H9 (cell line): ENCODE data around the gene EED. TPM values are rescaled to one million over a fixed set of nuclear protein-coding genes. Genes with fewer than 3 reads are reported as not detected.

ENCODE experiments used
- DNase-seq: peaks from one replicate; pipeline ENCODE4 v3.0.0-alpha.2; 2017
- H2AFZ ChIP-seq: one replicate; pipeline ENCODE4 v1.6.1; 2013; ENCODE audit warnings: mild to moderate bottlenecking, low read length, control low read depth, moderate library complexity
- H2AK5ac ChIP-seq: 2 replicates; pipeline ENCODE4 v1.6.1; 2013; ENCODE audit warnings: low read length, control low read depth, mixed read lengths; ENCODE audit not compliant: insufficient read length
- H2BK120ac ChIP-seq: one replicate; pipeline ENCODE4 v1.6.1; 2013; ENCODE audit warnings: low read depth, mild to moderate bottlenecking, low read length, control low read depth, inconsistent platforms; ENCODE audit not compliant: poor library complexity, severe bottlenecking
- H2BK12ac ChIP-seq: 2 replicates; pipeline ENCODE4 v1.6.1; 2013; ENCODE audit warnings: low read length, control low read depth, mixed read lengths, low read depth; ENCODE audit not compliant: insufficient read length
- H2BK15ac ChIP-seq: 2 replicates; pipeline ENCODE4 v1.6.1; 2013; ENCODE audit warnings: low read depth, low read length, control low read depth
- H2BK20ac ChIP-seq: one replicate; pipeline ENCODE4 v1.6.1; 2013; ENCODE audit warnings: low read depth, mild to moderate bottlenecking, low read length, control low read depth, inconsistent platforms; ENCODE audit not compliant: poor library complexity, severe bottlenecking
- H2BK5ac ChIP-seq: 2 replicates; pipeline ENCODE4 v1.6.1; 2013; ENCODE audit warnings: low read length, control low read depth, mixed read lengths; ENCODE audit not compliant: insufficient read length
- H3K14ac ChIP-seq: 2 replicates; pipeline ENCODE4 v1.6.1; 2013; ENCODE audit warnings: low read length, control low read depth; ENCODE audit not compliant: insufficient read depth
- H3K18ac ChIP-seq: 2 replicates; pipeline ENCODE4 v1.6.1; 2013; ENCODE audit warnings: low read depth, mild to moderate bottlenecking, mixed read lengths, low read length, control low read depth; ENCODE audit not compliant: insufficient read length
- H3K23ac ChIP-seq: 2 replicates; pipeline ENCODE4 v1.6.1; 2013; ENCODE audit warnings: low read length, control low read depth, mixed read lengths, low read depth; ENCODE audit not compliant: insufficient read length
- H3K23me2 ChIP-seq: 2 replicates; pipeline ENCODE4 v1.6.1; 2013; ENCODE audit warnings: low read depth, mild to moderate bottlenecking, mixed read lengths, low read length, control low read depth; ENCODE audit not compliant: insufficient read length, poor library complexity, severe bottlenecking
- H3K27ac ChIP-seq: 2 replicates; pipeline ENCODE4 v1.5.1; 2013; ENCODE audit warnings: low read length, control low read depth, mixed read lengths, low read depth; ENCODE audit not compliant: insufficient read length
- H3K27me3 ChIP-seq: 2 replicates; pipeline ENCODE4 v1.6.1; 2013; ENCODE audit warnings: low read length, control low read depth, inconsistent platforms; ENCODE audit not compliant: insufficient read depth
- H3K4ac ChIP-seq: 2 replicates; pipeline ENCODE4 v1.6.1; 2013; ENCODE audit warnings: low read depth, mild to moderate bottlenecking, control low read depth, inconsistent platforms, low read length, moderate library complexity
- H3K4me1 ChIP-seq: 2 replicates; pipeline ENCODE4 v1.6.1; 2013; ENCODE audit warnings: low read length, control low read depth, inconsistent platforms; ENCODE audit not compliant: insufficient read depth
- H3K4me2 ChIP-seq: 2 replicates; pipeline ENCODE4 v1.6.1; 2013; ENCODE audit warnings: low read length, control low read depth, mixed read lengths; ENCODE audit not compliant: insufficient read length, insufficient read depth
- H3K56ac ChIP-seq: 2 replicates; pipeline ENCODE4 v1.6.1; 2013; ENCODE audit warnings: low read depth, mild to moderate bottlenecking, mixed read lengths, low read length, control low read depth; ENCODE audit not compliant: insufficient read length
- H3K79me1 ChIP-seq: 2 replicates; pipeline ENCODE4 v1.6.1; 2013; ENCODE audit warnings: low read depth, mild to moderate bottlenecking, moderate library complexity, low read length, control low read depth, inconsistent platforms; ENCODE audit not compliant: insufficient read depth, poor library complexity, severe bottlenecking
- H3K79me2 ChIP-seq: 2 replicates; pipeline ENCODE4 v1.6.1; 2013; ENCODE audit warnings: low read length, control low read depth, inconsistent platforms; ENCODE audit not compliant: insufficient read depth
- H3K9ac ChIP-seq: 2 replicates; pipeline ENCODE4 v1.6.1; 2013; ENCODE audit warnings: low read length, control low read depth, mixed read lengths; ENCODE audit not compliant: insufficient read length; ENCODE audit errors: extremely low read depth
- H3K9me3 ChIP-seq: one replicate; pipeline ENCODE4 v1.6.1; 2013; ENCODE audit warnings: low read depth, low read length, inconsistent platforms; ENCODE audit not compliant: control insufficient read depth
- H3T11ph ChIP-seq: one replicate; pipeline ENCODE4 v1.6.1; 2013; ENCODE audit warnings: mild to moderate bottlenecking, low read length, control low read depth, inconsistent platforms
- H4K20me1 ChIP-seq: one replicate; pipeline ENCODE4 v1.6.1; 2013; ENCODE audit not compliant: control insufficient read depth, insufficient read length, insufficient read depth
- H4K5ac ChIP-seq: 2 replicates; pipeline ENCODE4 v1.6.1; 2013; ENCODE audit warnings: low read depth, mild to moderate bottlenecking, mixed read lengths, low read length, control low read depth; ENCODE audit not compliant: insufficient read length
- H4K8ac ChIP-seq: replicated peaks from 2 replicates; pipeline ENCODE4 v1.6.1; 2013; ENCODE audit warnings: low read length, control low read depth, mixed read lengths, low read depth; ENCODE audit not compliant: insufficient read length
- H4K91ac ChIP-seq: 2 replicates; pipeline ENCODE4 v1.6.1; 2013; ENCODE audit warnings: low read depth, mild to moderate bottlenecking, moderate library complexity, mixed read lengths, low read length, control low read depth; ENCODE audit not compliant: insufficient read length
- H3K27ac Mint-ChIP-seq, 3 experiments: 2 replicates in 2 of 3; 3 replicates in 1 of 3; pipeline ENCODE4 v1.8.0; 2020 to 2021; ENCODE audit warnings: mixed read lengths in 3 of 3, mild to moderate bottlenecking in 1 of 3, moderate library complexity in 1 of 3
- H3K27me3 Mint-ChIP-seq: 2 replicates; pipeline ENCODE4 v1.8.0; 2021; ENCODE audit warnings: low read depth, mild to moderate bottlenecking, moderate library complexity, mixed read lengths
- H3K36me3 Mint-ChIP-seq, 3 experiments: 2 replicates in 2 of 3; 3 replicates in 1 of 3; pipeline ENCODE4 v1.8.0; 2020 to 2021; ENCODE audit warnings: low read depth in 3 of 3, mixed read lengths in 3 of 3; ENCODE audit not compliant: insufficient read depth in 1 of 3
- H3K4me1 Mint-ChIP-seq, 2 experiments: 2 replicates each; pipeline ENCODE4 v1.8.0; 2020; ENCODE audit warnings: mixed read lengths in 2 of 2
- H3K4me3 Mint-ChIP-seq, 2 experiments: 2 replicates in 1 of 2; 3 replicates in 1 of 2; pipeline ENCODE4 v1.8.0; 2020 to 2021; ENCODE audit warnings: mild to moderate bottlenecking in 2 of 2, mixed read lengths in 2 of 2, moderate library complexity in 1 of 2
- H3K9me3 Mint-ChIP-seq, 2 experiments: 2 replicates in 1 of 2; 3 replicates in 1 of 2; pipeline ENCODE4 v1.8.0; 2020; ENCODE audit warnings: mild to moderate bottlenecking in 2 of 2, mixed read lengths in 2 of 2, moderate library complexity in 1 of 2
- CTCF ChIP-seq: fragments of 200-600 bp; sonication (generic); conservative IDR thresholded peaks from 3 replicates; pipeline ENCODE4 v1.8.0; 2021; ENCODE audit warnings: antibody characterized with exemption, mild to moderate bottlenecking
- WGBS: extraction: QIAGEN DNeasy Blood & Tissue Kit; methylation state at CpG from one replicate; pipeline ENCODE4 v1.1.7; 2013; ENCODE audit warnings: missing lambda C conversion rate, low lambda C conversion rate, mixed read lengths; ENCODE audit not compliant: insufficient read length; ENCODE audit errors: extremely low coverage; 5-methylcytosine and 5-hydroxymethylcytosine counted together
- total RNA-seq: library from RNA; stranded (reverse); gene quantifications from 2 replicates; pipeline ENCODE4 v1.2.1, GENCODE V29; 2021

Gene EED
- total RNA-seq, 1 experiment from 2014 or later = 34.1 TPM

- Histone ChIP-seq H3K79me1 (peaks cover 3% of the 10 kb centered on the region), H3K4me1 (no peaks in the 10 kb centered on the region), H2BK12ac (no peak overlapping the region), H3K23me2 (no peaks in the 10 kb centered on the region), H2BK15ac (no peak overlapping the region), H4K8ac (no peak overlapping the region), H4K20me1 (no peaks in the 10 kb centered on the region), H3K4ac (no peak overlapping the region), H2BK5ac (no peak overlapping the region), H2AFZ (no peak overlapping the region), H3K56ac (no peak overlapping the region), H3K9ac (no peak overlapping the region), H4K91ac (no peak overlapping the region), H3K27ac (no peak overlapping the region), H4K5ac (no peak overlapping the region), H3K4me2 (no peak overlapping the region), H2AK5ac (no peak overlapping the region), H3K27me3 (no peaks in the 10 kb centered on the region), H3K79me2 (0 out of 2 replicates have a peak, but pooled peaks cover 2% of the 10 kb centered on the region), H3K14ac (no peak overlapping the region), H3K9me3 (no peaks in the 10 kb centered on the region), H3T11ph (no peak overlapping the region), H3K23ac (no peak overlapping the region), H2BK20ac (no peak overlapping the region), H3K18ac (no peak overlapping the region), H2BK120ac (no peak overlapping the region)
- H3K9me3 Mint-ChIP-seq = no peaks in the 10 kb centered on the region
- no peak overlapping the region for H3K4me3 Mint-ChIP-seq
- 0 out of 4 replicates have a peak, but pooled peaks cover 0 to 2% of the 10 kb centered on the region in 2 experiments for H3K4me1 Mint-ChIP-seq
- H3K36me3 Mint-ChIP-seq = peaks cover 10 to 43% (median 28%) of the 10 kb centered on the region in 3 experiments; a peak in 6 of 7 replicates
- no peak for DNase-seq
- no peak for TF ChIP-seq CTCF
- H3K27me3 Mint-ChIP-seq = no peaks in the 10 kb centered on the region
- H3K27ac Mint-ChIP-seq = no peak overlapping the region
- no CpG with 5 or more reads among the region's 1 CpG for WGBS
Measured at GRCh38 chr11:86255896-86256295, 11.3 kb downstream of the EED start.
